AG20443 (cell line): ENCODE measurements around the gene ENPP3.
"Not testable (repeated sequence)": the region's sequence is repeated elsewhere in the genome, so short reads cannot be mapped to it uniquely, and the experiment has no call there.

Experiments used
- DNase-seq: peaks from one replicate; pipeline ENCODE4 v3.0.0; 2012; ENCODE audit warnings: low spot score, mixed read lengths

The ENPP3 gene

DNA sequence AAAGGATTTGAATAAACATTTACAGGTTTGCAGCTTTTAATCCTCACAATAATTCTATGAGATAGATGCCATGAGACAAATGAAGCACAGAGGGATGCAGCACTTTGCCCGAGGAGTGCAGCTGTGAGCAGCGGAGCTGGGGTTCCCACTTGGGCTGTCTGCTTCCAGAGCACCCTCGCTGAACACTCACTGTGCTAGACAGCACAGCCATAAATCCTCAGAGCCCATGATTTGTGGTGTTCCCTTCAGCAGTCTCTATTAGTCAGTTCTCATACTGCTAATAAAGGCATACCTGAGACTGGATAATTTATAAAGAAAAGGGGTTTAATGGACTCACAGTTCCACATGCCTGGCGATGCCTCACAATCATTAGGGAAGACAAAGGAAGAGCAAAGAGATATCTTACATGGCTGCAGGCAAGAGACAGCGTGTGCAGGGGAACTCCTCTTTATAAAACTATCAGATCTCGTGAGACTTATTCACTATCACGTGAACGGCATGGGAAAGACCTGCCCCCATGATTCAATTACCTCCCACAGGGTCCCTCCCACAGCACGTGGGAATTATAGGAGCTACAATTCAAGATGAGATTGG lies 99.0 kb downstream of the ENPP3 start:
- DNase-seq = no peak

- no peak for DNase-seq
These were observed 99.7 kb downstream of the ENPP3 start for GRCh38 chr6:131736811-131737210.

DNA sequence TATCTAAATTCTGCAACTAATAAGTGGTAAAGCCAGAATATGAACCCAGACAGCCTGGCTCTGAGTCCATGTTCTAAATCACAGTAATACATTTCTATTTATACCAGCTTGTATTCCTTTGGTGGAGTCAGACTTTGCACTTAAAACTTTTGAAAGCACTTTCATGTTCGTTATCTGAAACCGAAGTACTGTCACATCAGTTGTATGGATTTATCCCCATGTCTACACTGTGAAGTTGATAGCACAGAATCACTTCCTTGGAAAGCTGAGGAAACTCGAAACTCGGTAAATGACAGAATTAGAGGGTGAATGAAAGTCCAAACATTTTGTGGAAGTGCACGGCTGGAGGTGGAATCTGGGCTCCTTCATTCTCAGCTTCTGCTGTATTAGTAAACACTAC lies 102.0 kb downstream of the ENPP3 start:
- DNase-seq = no peak

GRCh38 chr6:131740161-131740560 lies 103.1 kb downstream of the ENPP3 start:
- peak; percentile 52 for DNase-seq

DNA sequence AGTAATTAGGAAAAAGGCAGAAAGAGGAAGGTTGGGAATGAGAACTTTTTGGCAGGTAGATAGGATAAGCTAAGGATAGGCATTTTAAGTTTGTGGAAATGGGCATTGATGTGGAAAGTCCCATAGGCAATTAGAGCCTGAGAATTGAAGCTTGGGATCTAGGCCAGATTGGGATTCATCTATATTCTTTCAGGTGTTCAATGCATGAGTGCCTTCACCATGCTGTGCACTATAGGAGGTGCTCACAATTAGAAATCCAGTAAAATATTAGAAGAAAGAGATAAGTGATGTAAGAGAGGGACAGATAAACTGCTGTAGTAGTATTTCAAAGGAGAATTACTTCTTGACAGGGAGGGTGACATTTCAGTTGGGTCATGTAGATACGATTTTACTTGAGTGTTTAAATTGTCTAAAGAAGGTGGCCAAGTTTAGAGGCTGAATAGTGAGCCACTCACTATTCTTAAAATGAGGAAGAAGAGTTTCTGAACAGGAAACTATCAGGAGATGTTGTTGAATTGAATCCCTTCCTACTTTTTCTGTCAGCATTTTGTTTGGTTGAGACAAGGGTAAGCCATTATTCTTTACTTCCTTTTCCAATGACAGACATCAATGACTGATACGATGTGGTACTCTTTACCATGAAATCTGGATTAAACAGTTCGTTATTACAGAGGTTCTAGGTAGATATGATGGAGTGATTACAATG lies 104.7 kb downstream of the ENPP3 start:
- no peak for DNase-seq

- DNase-seq = no peak
These were observed 107.6 kb downstream of the ENPP3 start for GRCh38 chr6:131744432-131745287.

DNA sequence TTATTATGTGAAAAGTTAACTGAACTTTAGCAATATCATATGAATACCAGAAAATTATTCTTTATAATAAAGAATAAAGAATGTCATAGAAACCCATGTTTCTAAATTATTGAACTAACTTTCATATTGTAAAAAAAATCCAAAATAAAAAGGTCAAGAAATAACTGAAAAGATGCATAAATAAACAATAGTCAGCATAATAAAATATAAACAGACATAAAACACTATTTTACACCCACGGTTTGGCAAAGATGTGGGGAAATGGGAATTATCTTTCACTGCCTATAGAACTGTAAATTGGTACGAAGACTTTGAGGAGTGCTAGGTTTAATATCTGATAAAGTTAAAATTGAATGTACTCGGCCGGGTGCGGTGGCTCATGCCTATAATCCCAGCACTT lies 108.4 kb downstream of the ENPP3 start:
- no peak for DNase-seq

- no peak for DNase-seq
These were observed 110.8 kb downstream of the ENPP3 start for GRCh38 chr6:131747821-131748353.

DNA sequence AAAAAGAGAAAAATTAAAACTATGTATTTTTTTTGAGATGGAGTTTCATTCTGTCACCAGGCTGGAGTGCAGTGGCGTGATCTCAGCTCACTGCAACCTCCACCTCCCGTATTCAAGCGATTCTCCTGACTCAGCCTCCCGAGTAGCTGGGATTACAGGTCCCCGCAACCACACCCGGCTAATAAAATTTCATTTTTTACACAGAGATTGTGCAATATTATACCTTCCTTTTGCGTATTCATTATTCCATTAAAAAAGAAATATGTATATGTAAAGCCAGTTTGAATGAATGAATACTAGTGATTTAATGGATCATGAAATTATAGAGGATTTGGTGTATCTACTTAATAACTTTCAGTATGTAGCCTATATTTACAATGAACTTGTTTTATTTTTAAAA lies 111.9 kb downstream of the ENPP3 start:
- DNase-seq = no peak

GRCh38 chr6:131751012-131751715 lies 114.1 kb downstream of the ENPP3 start:
- DNase-seq = not testable (repeated sequence)

DNA sequence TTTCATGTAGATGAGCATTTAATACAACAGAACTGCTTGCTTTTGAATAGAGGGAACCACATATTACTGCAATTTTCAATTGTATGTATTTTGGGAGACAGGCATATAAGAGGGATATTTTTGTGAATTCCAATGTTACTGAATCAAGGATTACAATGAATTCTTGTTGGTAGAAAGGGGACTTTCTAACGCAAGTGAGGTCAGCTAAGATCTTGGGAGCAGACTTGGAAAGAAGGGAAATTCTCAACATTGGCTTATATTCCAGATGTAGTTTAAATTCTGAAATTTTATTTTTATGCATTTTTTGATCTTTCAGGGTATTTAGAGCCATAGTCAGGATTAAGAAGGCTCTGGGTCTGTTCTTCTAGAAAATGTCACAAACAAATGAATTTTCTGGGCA lies 117.0 kb downstream of the ENPP3 start:
- peak; percentile 28 for DNase-seq

DNA sequence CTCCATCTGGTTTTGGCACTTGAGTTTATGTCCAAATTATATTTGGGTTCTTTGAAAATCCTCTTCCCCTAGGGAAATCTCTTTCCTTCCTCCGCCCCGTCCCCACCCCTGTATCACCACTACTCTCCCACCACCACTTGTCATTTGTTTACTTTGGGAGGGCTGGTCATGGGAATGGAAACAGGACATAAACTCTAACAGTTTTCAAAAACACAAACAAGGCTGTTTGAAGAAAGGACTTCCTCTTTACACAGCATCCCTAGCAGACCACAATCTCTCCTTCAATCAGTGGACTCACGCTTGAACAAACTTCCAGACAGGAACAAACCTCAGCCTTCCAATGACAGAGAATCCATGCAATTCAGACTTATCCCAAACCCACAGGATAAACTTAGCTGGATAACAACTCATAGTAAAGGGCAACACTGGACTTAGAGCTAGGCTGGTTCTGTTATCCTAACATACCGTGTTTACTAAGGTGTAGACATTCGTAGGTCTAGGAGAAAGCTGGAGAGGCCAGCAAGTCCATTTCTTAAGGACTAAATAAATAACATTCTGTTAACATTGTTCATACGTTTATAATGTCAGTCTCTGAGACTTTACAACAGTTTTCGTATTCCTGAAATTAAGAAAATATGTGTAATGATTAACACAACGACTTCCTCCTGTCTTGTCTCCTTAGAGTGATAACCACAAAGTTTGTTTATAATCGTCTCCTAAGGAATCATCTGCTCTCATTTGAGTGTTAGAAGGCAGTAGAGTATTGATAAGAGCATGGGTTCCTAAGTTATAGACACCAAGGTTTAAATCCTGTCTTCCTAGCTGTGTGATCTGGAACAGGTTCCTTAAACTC lies 117.8 kb downstream of the ENPP3 start:
- no peak for DNase-seq

GRCh38 chr6:131755597-131755996 lies 118.5 kb downstream of the ENPP3 start:
- peak; percentile 63 for DNase-seq

DNA sequence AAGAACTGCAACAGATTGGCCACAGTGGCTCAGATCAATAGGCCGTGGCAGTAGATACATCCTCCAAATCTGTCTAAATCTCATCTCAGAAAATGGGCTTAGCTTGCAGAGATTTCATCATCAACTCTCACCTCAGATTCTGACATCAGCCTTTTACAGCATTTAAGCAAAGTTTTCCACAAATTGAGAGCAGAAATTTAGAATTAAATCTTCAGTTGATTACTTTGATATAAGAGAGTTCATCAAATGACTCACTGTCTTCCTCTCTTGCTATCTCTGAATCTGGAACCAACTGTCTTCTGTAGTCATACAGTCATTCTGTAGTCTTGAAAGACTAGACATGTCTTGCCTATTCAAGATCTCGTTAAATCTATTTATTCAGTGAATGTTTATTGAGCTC lies 118.9 kb downstream of the ENPP3 start:
- DNase-seq = no peak

DNA sequence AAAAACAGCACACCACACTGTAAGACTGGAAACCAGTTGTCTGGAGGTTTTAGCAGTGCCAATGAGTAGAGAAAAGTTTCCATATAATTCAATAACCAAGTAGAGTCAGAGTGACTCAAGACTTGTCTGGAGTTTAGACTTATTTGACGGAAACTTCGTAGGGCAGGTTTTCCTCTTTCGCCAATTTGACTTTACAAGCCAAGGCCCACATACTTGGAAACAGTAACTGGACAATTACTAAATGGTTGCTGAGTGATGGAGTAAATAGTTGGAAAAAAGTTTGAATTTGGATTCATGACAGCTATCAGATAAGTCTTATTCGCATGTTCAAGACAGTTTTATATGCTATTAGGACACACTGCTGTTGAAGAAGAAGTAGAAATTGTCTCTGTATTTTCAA lies 121.8 kb downstream of the ENPP3 start:
- no peak for DNase-seq

DNA sequence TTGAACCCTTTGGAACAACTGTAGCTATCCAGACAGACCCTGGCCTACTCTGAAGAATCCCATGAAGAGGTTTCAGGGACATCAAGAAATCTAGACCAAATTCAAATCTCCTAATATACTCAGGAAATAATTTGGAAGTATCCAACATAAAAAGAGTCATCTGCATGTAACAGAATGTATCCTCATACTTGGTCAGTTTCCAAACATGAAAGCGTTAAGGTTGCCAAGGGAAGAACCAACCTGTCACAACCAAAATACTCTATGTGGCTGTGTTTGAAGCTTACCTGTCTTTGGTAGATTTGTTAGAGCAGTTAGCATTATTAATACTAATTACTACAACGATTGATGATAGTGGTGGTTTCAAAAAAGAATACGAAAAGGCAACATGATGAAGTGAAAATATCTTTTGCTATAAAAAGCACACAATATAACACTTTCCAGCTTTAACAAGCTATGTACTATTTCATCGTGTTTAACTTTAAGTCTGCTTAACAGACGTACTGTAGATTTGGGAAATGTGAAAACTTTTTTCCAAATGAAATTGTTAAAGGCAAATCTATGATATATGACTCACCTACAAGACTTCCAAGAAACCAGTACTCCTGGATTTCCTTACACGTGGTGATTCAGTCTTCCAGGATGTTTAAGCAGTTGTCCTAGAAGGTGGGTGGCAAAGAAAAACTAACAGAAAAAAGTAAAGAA lies 124.1 kb downstream of the ENPP3 start:
- peak; percentile 29 for DNase-seq

GRCh38 chr6:131761762-131762067 lies 124.6 kb downstream of the ENPP3 start:
- DNase-seq = no peak

- DNase-seq = no peak
These were observed 125.9 kb downstream of the ENPP3 start for GRCh38 chr6:131762984-131763383.

- DNase-seq = no peak
These were observed 126.6 kb downstream of the ENPP3 start for GRCh38 chr6:131763749-131764148.

- DNase-seq = peak; percentile 24
These were observed 127.2 kb downstream of the ENPP3 start for GRCh38 chr6:131764350-131764749.
